Measurements from ENCODE around the gene FRMD4A. TPM values are rescaled to one million over a fixed set of nuclear protein-coding genes. Genes with fewer than 3 reads are reported as not detected.
A peak's percentile ranks its signal among the peaks of the same experiment; 100 is the strongest.

Gene FRMD4A
- total and polyA plus RNA-seq, 7 donors: 3.0 to 27.8 (median 14.4) TPM

DNA sequence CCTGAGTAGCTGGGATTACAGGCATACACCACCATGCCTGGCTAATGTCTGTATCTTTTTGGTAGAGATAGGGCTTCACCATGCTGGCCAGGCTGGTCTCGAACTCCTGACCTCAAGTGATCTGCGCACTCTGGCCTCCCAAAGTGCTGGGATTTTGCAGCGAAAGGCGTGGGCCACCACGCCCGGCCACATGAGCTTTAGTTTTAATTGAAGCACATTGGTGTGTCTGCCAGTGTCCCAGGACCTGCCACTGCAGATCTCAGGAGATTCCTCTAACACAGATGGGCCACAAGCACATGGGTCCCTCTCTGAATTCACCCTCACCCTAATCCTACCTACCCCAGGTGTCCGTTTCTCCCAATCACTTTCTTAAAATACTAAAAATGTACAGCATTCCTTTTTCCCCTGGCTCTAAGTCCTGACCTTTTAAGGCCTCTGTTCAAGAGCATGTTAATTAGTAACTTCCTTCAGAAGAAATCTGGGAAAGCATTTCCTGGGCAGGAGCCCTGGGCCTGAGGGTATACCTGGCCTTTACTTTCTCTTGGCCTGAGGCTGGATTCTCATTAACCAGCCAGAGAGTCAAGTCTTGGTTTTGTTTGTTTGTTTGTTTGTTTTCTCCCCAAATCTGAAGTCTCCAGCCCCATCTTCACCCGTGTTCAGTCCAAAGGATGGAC lies 661.4 kb downstream of the FRMD4A start:
- intact Hi-C loops (cut with DNase I): no loop called here
- H3K36me3 ChIP-seq: peaks cover 0 to 88% (median 26%) of the 10 kb centered on the region in 4 donors
- H3K27ac ChIP-seq: no peak overlapping the region
- H3K9me3 ChIP-seq: no peaks in the 10 kb centered on the region
- no peaks in the 10 kb centered on the region for H3K4me1 ChIP-seq
- H3K27me3 ChIP-seq: no peaks in the 10 kb centered on the region
- no peak for TF ChIP-seq EP300 (IDR thresholded peaks at IDR 0.05)
- TF ChIP-seq, protein P1, sequence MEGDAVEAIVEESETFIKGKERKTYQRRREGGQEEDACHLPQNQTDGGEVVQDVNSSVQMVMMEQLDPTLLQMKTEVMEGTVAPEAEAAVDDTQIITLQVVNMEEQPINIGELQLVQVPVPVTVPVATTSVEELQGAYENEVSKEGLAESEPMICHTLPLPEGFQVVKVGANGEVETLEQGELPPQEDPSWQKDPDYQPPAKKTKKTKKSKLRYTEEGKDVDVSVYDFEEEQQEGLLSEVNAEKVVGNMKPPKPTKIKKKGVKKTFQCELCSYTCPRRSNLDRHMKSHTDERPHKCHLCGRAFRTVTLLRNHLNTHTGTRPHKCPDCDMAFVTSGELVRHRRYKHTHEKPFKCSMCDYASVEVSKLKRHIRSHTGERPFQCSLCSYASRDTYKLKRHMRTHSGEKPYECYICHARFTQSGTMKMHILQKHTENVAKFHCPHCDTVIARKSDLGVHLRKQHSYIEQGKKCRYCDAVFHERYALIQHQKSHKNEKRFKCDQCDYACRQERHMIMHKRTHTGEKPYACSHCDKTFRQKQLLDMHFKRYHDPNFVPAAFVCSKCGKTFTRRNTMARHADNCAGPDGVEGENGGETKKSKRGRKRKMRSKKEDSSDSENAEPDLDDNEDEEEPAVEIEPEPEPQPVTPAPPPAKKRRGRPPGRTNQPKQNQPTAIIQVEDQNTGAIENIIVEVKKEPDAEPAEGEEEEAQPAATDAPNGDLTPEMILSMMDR (IDR thresholded peaks at IDR 0.05): no peak
- TF ChIP-seq POLR2A (IDR thresholded peaks at IDR 0.05): no peak
- TF ChIP-seq POLR2AphosphoS5 (IDR thresholded peaks at IDR 0.05): no peak
- H3K4me3 ChIP-seq: no peak overlapping the region
- WGBS, 2 donors: 43 to 80% methylated on average over 8 of the region's 8 CpGs
- DNase-seq: peak; percentile 22

DNA sequence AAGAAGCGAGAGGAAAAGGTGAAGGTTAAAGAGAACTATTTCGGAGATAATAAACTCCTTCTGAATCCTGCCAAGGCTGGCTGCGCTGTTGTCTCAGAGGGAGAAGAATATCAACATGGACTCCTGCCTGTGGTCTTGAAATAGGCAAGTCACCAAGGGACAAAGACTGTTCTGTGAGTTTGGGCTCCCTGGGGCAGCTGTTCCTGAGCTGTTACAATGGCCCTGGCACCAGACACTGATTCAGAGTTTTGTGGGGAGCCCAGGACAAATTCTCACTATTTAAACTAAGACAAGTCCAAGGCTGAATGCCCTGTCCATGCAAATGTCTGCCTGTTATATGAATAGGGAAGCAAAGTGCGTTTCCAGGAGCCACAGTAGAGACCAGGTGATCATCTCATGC lies 662.6 kb downstream of the FRMD4A start:
- intact Hi-C loops (cut with DNase I): no loop called here
- no peaks in the 10 kb centered on the region for H3K9me3 ChIP-seq
- no peaks in the 10 kb centered on the region for H3K27me3 ChIP-seq
- DNase-seq: peak; percentile 37
- peaks cover 0 to 5% (median 0%) of the 10 kb centered on the region in 4 donors for H3K4me1 ChIP-seq
- TF ChIP-seq EP300 (IDR thresholded peaks at IDR 0.05) (no peak), POLR2AphosphoS5 (IDR thresholded peaks at IDR 0.05) (no peak), POLR2A (IDR thresholded peaks at IDR 0.05) (no peak)
- TF ChIP-seq, protein P1 (IDR thresholded peaks at IDR 0.05): no peak
- H3K4me3 ChIP-seq: no peak overlapping the region
- WGBS, 2 donors: 94% methylated on average over 4 of the region's 4 CpGs
- H3K27ac ChIP-seq: no peak overlapping the region
- H3K36me3 ChIP-seq: peaks cover 0 to 94% (median 28%) of the 10 kb centered on the region in 4 donors

DNA sequence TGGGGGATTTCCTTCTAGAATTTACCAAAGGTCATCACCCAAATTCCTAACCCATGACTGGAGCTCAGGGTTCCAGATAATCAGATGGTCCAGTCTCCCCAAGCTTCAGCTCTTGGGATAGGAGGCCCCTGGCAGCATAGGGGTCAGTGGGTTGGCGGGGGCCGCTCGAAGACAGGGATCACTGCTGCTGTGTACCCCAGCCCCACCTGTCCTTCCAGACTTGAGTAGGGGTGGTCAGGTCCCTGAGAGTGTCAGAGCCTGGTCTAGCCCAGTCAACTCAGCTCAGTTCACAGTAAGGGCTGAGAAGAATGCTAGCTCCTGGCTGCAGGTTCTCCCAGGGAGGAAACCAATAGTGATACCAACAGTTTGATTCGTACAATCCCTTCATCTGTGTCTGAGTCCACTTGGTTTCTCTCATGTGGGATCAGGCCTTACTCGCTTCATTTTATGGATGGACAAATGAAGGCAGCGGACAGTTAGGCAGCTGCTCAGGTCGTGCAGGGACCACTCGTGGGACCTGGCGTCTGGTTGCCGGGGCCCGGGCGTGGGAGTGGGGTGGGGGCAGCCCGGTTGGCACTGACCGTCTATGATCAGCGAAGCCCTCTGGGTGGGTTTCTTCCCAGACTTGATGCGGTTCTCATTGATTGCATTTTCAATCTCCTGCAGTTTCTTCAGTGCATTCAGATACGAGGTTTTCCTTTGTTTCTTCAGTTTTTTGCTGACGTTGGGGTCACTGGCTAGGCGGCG lies 665.0 kb downstream of the FRMD4A start:
- no peak overlapping the region for H3K27ac ChIP-seq
- 96 to 97% methylated on average over 20 of the region's 20 CpGs for WGBS, 2 donors
- H3K4me3 ChIP-seq: no peak overlapping the region
- intact Hi-C loops (cut with DNase I): no loop called here
- TF ChIP-seq, protein P1 (IDR thresholded peaks at IDR 0.05): no peak
- H3K9me3 ChIP-seq: no peaks in the 10 kb centered on the region
- H3K27me3 ChIP-seq: no peaks in the 10 kb centered on the region
- peaks cover 0 to 16% (median under 1%) of the 10 kb centered on the region in 4 donors for H3K4me1 ChIP-seq
- peaks cover 0 to 85% (median 28%) of the 10 kb centered on the region in 4 donors for H3K36me3 ChIP-seq
- DNase-seq: peak; percentile 59

DNA sequence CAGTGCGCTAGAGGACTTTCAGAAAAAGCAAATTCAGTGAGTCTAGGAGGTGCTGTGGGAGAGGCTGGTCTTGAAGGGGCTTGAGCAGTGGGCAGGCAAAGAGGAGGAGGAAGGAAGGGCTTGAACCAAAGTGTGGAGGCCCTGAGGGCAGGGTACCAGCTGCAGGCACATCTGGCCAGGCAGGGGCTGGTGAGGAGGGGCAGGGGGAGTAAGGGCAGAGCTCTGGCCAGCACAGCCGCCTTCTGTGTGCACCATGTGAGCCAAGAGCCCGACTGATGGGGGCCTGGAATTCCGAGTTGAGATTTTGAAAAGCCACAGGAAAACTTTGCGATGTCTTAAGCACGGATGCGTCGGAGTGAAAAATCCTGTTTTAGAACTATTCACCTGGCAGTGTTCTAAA lies 669.5 kb downstream of the FRMD4A start:
- intact Hi-C loops (cut with DNase I): loop anchor here (2.0 to 5.0 kb wide), 2 partner anchors 48 to 49 kb away; no protein-coding TSS in a partner anchor
- peaks cover 0 to 36% (median 17%) of the 10 kb centered on the region in 4 donors for H3K4me1 ChIP-seq
- 73 to 83% methylated on average over 8 of the region's 8 CpGs for WGBS, 2 donors
- H3K27ac ChIP-seq: peak overlapping the region; percentile 17 to 73 (median 51)
- H3K36me3 ChIP-seq: peaks cover 0 to 74% (median 21%) of the 10 kb centered on the region in 4 donors
- no peaks in the 10 kb centered on the region for H3K9me3 ChIP-seq
- no peak overlapping the region for H3K4me3 ChIP-seq
- H3K27me3 ChIP-seq: no peaks in the 10 kb centered on the region
- peak; percentile 54 for DNase-seq
- TF ChIP-seq, protein P1 (IDR thresholded peaks at IDR 0.05): no peak
- TF ChIP-seq POLR2A (IDR thresholded peaks at IDR 0.05) (no peak), POLR2AphosphoS5 (IDR thresholded peaks at IDR 0.05) (no peak), EP300 (IDR thresholded peaks at IDR 0.05) (no peak)
